SK-N-SH treated with all-trans-retinoic acid at 6 μM for 48 hours (cell line): Measurements from ENCODE around the gene FZD7.

Source experiments
- ATAC-seq: fragments of 200-7000 bp; cut with Tn5 transposase; 3 replicates; pipeline ENCODE4 v1.9.1; 2020; ENCODE audit warnings: mild to moderate bottlenecking, moderate library complexity
- ARNTL ChIP-seq: fragments of 450-650 bp; formaldehyde crosslinking; IDR thresholded peaks from 2 replicates; pipeline ENCODE4 v1.5.0; 2020; ENCODE audit warnings: low read depth, mild to moderate bottlenecking, moderate library complexity, borderline replicate concordance
- CREB5 ChIP-seq: fragments of 250-450 bp; sonication (Bioruptor Pico); IDR thresholded peaks from 2 replicates; pipeline ENCODE4 v1.5.1; 2020; ENCODE audit warnings: low read depth, mild to moderate bottlenecking, moderate library complexity
- CSDC2 ChIP-seq: fragments of 250-450 bp; sonication (Bioruptor Pico); IDR thresholded peaks from 2 replicates; pipeline ENCODE4 v1.5.0; 2020; ENCODE audit warnings: mild to moderate bottlenecking, moderate library complexity
- CSRNP3 ChIP-seq: fragments of 250-450 bp; sonication (Bioruptor Pico); IDR thresholded peaks from 2 replicates; pipeline ENCODE4 v1.5.1; 2021; ENCODE audit warnings: mild to moderate bottlenecking, moderate library complexity
- ESRRG ChIP-seq: fragments of 250-450 bp; sonication (Bioruptor Pico); IDR thresholded peaks from 2 replicates; pipeline ENCODE4 v1.6.1; 2021; ENCODE audit warnings: mild to moderate bottlenecking
- GLIS3 ChIP-seq: fragments of 250-450 bp; sonication (Bioruptor Pico); IDR thresholded peaks from 2 replicates; pipeline ENCODE4 v1.5.0; 2020; ENCODE audit warnings: mild to moderate bottlenecking, moderate library complexity
- ISL1 ChIP-seq: fragments of 250-450 bp; sonication (Bioruptor Pico); IDR thresholded peaks from 2 replicates; pipeline ENCODE4 v2.1.2; 2022; ENCODE audit warnings: mild to moderate bottlenecking, moderate library complexity
- OSR1 ChIP-seq: fragments of 250-450 bp; sonication (Bioruptor Pico); IDR thresholded peaks from 2 replicates; pipeline ENCODE4 v1.8.0; 2022; ENCODE audit warnings: moderate library complexity, mild to moderate bottlenecking, inconsistent platforms
- PATZ1 ChIP-seq: fragments of 250-450 bp; sonication (Bioruptor Pico); IDR thresholded peaks from 2 replicates; pipeline ENCODE4 v1.8.0; 2020; ENCODE audit warnings: mild to moderate bottlenecking, moderate library complexity, borderline replicate concordance
- POU6F1 ChIP-seq: fragments of 250-450 bp; sonication (Bioruptor Pico); IDR thresholded peaks from 2 replicates; pipeline ENCODE4 v1.8.0; 2021; ENCODE audit warnings: low read depth, mild to moderate bottlenecking, moderate library complexity, borderline replicate concordance
- PPARA ChIP-seq: fragments of 250-450 bp; sonication (Bioruptor Pico); IDR thresholded peaks from 2 replicates; pipeline ENCODE4 v1.5.0; 2020; ENCODE audit warnings: mild to moderate bottlenecking, borderline replicate concordance
- SNAI2 ChIP-seq: fragments of 250-450 bp; sonication (Bioruptor Pico); IDR thresholded peaks from 2 replicates; pipeline ENCODE4 v1.5.0; 2020; ENCODE audit warnings: mild to moderate bottlenecking, moderate library complexity
- TSHZ2 ChIP-seq: fragments of 250-450 bp; sonication (Bioruptor Pico); IDR thresholded peaks from 2 replicates; pipeline ENCODE4 v1.5.0; 2020; ENCODE audit warnings: mild to moderate bottlenecking, moderate library complexity
- ZC3H10 ChIP-seq: fragments of 250-450 bp; sonication (Bioruptor Pico); IDR thresholded peaks from 2 replicates; pipeline ENCODE4 v1.5.1; 2021; ENCODE audit warnings: mild to moderate bottlenecking, moderate library complexity
- ZFP30 ChIP-seq: fragments of 450-650 bp; formaldehyde crosslinking; IDR thresholded peaks from 2 replicates; pipeline ENCODE4 v1.5.0; 2022; ENCODE audit warnings: mild to moderate bottlenecking, moderate library complexity
- ZNF565 ChIP-seq: fragments of 450-650 bp; formaldehyde crosslinking; conservative IDR thresholded peaks from 2 replicates; pipeline ENCODE4 v1.5.0; 2020; ENCODE audit warnings: low read depth, mild to moderate bottlenecking, moderate library complexity
- ZNF70 ChIP-seq: fragments of 450-650 bp; formaldehyde crosslinking; IDR thresholded peaks from 2 replicates; pipeline ENCODE4 v1.5.0; 2020; ENCODE audit warnings: mild to moderate bottlenecking, moderate library complexity
- ZNF8 ChIP-seq: fragments of 450-650 bp; formaldehyde crosslinking; IDR thresholded peaks from 2 replicates; pipeline ENCODE4 v1.5.0; 2020; ENCODE audit warnings: mild to moderate bottlenecking, moderate library complexity

The FZD7 gene

GRCh38 chr2:202025816-202026215 is 7.8 kb upstream of the FZD7 start:
- TF ChIP-seq SNAI2 (CRISPR knock-in tag) (no peak), ZNF70 (no peak), ZC3H10 (CRISPR knock-in tag) (no peak), TSHZ2 (CRISPR knock-in tag) (no peak), PPARA (CRISPR knock-in tag) (no peak), OSR1 (CRISPR knock-in tag) (no peak), ESRRG (CRISPR knock-in tag) (no peak), GLIS3 (CRISPR knock-in tag) (no peak), ARNTL (CRISPR knock-in tag) (no peak), PATZ1 (CRISPR knock-in tag) (no peak), POU6F1 (CRISPR knock-in tag) (no peak), ISL1 (CRISPR knock-in tag) (no peak), CSDC2 (CRISPR knock-in tag) (no peak)
- no peak for ATAC-seq

GRCh38 chr2:202026507-202026906 is 7.1 kb upstream of the FZD7 start:
- ATAC-seq, result no peak
- no peak for TF ChIP-seq ZNF8 (CRISPR knock-in tag)
- TF ChIP-seq CREB5 (CRISPR knock-in tag), result no peak
- no peak for TF ChIP-seq ZNF565 (CRISPR knock-in tag)
- no peak for TF ChIP-seq CSDC2 (CRISPR knock-in tag)
- TF ChIP-seq TSHZ2 (CRISPR knock-in tag), result no peak
- TF ChIP-seq ISL1 (CRISPR knock-in tag), result no peak

GRCh38 chr2:202030691-202031090 is 3.0 kb upstream of the FZD7 start:
- ATAC-seq, result no peak
- no peak for TF ChIP-seq ZNF70
- no peak; the same call in 1 of the 2 replicates for TF ChIP-seq ISL1 (CRISPR knock-in tag)
- no peak for TF ChIP-seq CSDC2 (CRISPR knock-in tag)
- no peak for TF ChIP-seq ZFP30 (CRISPR knock-in tag)
- no peak for TF ChIP-seq CSRNP3 (CRISPR knock-in tag)
- no peak for TF ChIP-seq CREB5 (CRISPR knock-in tag)
- no peak for TF ChIP-seq OSR1 (CRISPR knock-in tag)
- TF ChIP-seq ZNF8 (CRISPR knock-in tag), result no peak
- no peak for TF ChIP-seq SNAI2 (CRISPR knock-in tag)
- TF ChIP-seq, all 23 proteins: peak for 0
